HCT116 (cell line): Measurements from ENCODE around the gene SPSB1. TPM values are rescaled to one million over a fixed set of nuclear protein-coding genes. Genes with fewer than 3 reads are reported as not detected.

Source experiments
- ATAC-seq: fragments of 200-7000 bp; cut with Tn5 transposase; 2 replicates; pipeline ENCODE4 v1.9.1; 2020; ENCODE audit warnings: mild to moderate bottlenecking, moderate library complexity
- BruUV-seq: library from RNA; stranded (reverse); fragments of 400-500 nt; replicated peaks from 2 replicates; lab custom pipeline; 2021; lab: Mats Ljungman, UMichigan
- CTCF ChIA-PET: fragments of 300-600 bp; sonication (Branson Sonifier 250); formaldehyde crosslinking; loops from one replicate; lab custom pipeline; 2021; ENCODE audit warnings: antibody characterized with exemption; lab: Charles Lee
- POLR2A ChIA-PET: fragments of 300-600, 350-600 bp; sonication (Branson Sonifier 250); formaldehyde crosslinking; loops from one replicate; lab custom pipeline; 2021; ENCODE audit warnings: antibody characterized with exemption; lab: Charles Lee
- RAD21 ChIA-PET, 2 experiments: fragments of 300-600 bp; sonication (Branson Sonifier 250); formaldehyde crosslinking; loops; one replicate each; lab custom pipeline; 2023; ENCODE audit warnings: low total read pairs in 2 of 2; ENCODE audit not compliant: uncharacterized antibody in 2 of 2, unreplicated experiment in 2 of 2, low non-redundant PET in 1 of 2; lab: Charles Lee
- DNase-seq: peaks from one replicate; pipeline ENCODE4 v3.0.0-alpha.2; 2010; ENCODE audit warnings: low read depth, low spot score
- H2AFZ ChIP-seq: fragments of 200-600 bp; shearing (Covaris generic), sonication (generic); 2 replicates; pipeline ENCODE4 v1.6.1; 2017; ENCODE audit warnings: low read depth, mixed run types, mixed read lengths, antibody characterized with exemption, low read length; ENCODE audit not compliant: poor library complexity, severe bottlenecking
- H3K27ac ChIP-seq: 2 replicates; pipeline ENCODE4 v1.5.1; 2012; ENCODE audit warnings: low read depth, low read length
- H3K27me3 ChIP-seq: fragments of 200-600 bp; sonication (generic); 2 replicates; pipeline ENCODE4 v1.6.1; 2016; ENCODE audit warnings: mixed run types, low read length, mixed read lengths; ENCODE audit not compliant: insufficient read depth
- H3K36me3 ChIP-seq, 2 experiments: fragments of 200-500 bp in 1 of 2; fragments of 200-600 bp in 1 of 2; sonication (Bioruptor generic) in 1 of 2; sonication (generic) in 1 of 2; 2 replicates each; pipeline versions ENCODE4 v1.5.1 to v1.6.1; 2014 to 2016; ENCODE audit warnings: low read length in 2 of 2, inconsistent platforms in 1 of 2, mixed read lengths in 1 of 2, mixed run types in 1 of 2; ENCODE audit not compliant: insufficient read depth in 2 of 2, control insufficient read depth in 1 of 2
- H3K4me1 ChIP-seq, 2 experiments: fragments of 200-600 bp in 1 of 2; sonication (generic) in 1 of 2; 2 replicates each; pipeline versions ENCODE4 v1.5.1 to v1.6.1; 2012 to 2017; ENCODE audit warnings: low read length in 2 of 2, inconsistent platforms in 1 of 2, mild to moderate bottlenecking in 1 of 2, mixed read lengths in 1 of 2, mixed run types in 1 of 2, moderate library complexity in 1 of 2; ENCODE audit not compliant: insufficient read depth in 2 of 2, control insufficient read depth in 1 of 2
- H3K4me2 ChIP-seq: fragments of 200-600 bp; sonication (generic); 2 replicates; pipeline ENCODE4 v1.6.1; 2017; ENCODE audit warnings: mixed run types, low read length, mixed read lengths
- H3K4me3 ChIP-seq, 2 experiments: fragments of 200-600 bp in 1 of 2; sonication (generic) in 1 of 2; replicated peaks in 1 of 2; 2 replicates each; pipeline ENCODE4 v1.5.1; 2011 to 2016; ENCODE audit warnings: low read length in 2 of 2, control low read depth in 1 of 2, low read depth in 1 of 2, mild to moderate bottlenecking in 1 of 2, mixed read lengths in 1 of 2, mixed run types in 1 of 2
- H3K79me2 ChIP-seq: fragments of 200-600 bp; sonication (generic); 2 replicates; pipeline ENCODE4 v1.6.1; 2017; ENCODE audit warnings: mild to moderate bottlenecking, mixed run types, low read length, moderate library complexity, mixed read lengths; ENCODE audit not compliant: insufficient read depth
- H3K9ac ChIP-seq: fragments of 200-600 bp; sonication (generic); 2 replicates; pipeline ENCODE4 v1.6.1; 2016; ENCODE audit warnings: low read length, mixed read lengths
- H3K9me2 ChIP-seq: fragments of 200-600 bp; sonication (generic), shearing (Covaris generic); 2 replicates; pipeline ENCODE4 v1.6.1; 2017; ENCODE audit warnings: mixed run types, mild to moderate bottlenecking, moderate library complexity; ENCODE audit not compliant: insufficient read depth
- H3K9me3 ChIP-seq, 2 experiments: fragments of 200-500 bp in 1 of 2; fragments of 200-600 bp in 1 of 2; sonication (Bioruptor generic) in 1 of 2; sonication (generic) in 1 of 2; 2 replicates each; pipeline ENCODE4 v1.6.1; 2014 to 2017; ENCODE audit warnings: low read length in 2 of 2, mixed read lengths in 2 of 2, inconsistent platforms in 1 of 2, low read depth in 1 of 2, mild to moderate bottlenecking in 1 of 2, mixed run types in 1 of 2, moderate library complexity in 1 of 2; ENCODE audit not compliant: control insufficient read depth in 1 of 2, insufficient read depth in 1 of 2
- H4K20me1 ChIP-seq: fragments of 200-600 bp; sonication (generic), shearing (Covaris generic); 2 replicates; pipeline ENCODE4 v1.6.1; 2017; ENCODE audit warnings: mixed run types, mild to moderate bottlenecking, moderate library complexity; ENCODE audit not compliant: insufficient read depth
- CBX3 ChIP-seq: IDR thresholded peaks from 2 replicates; pipeline ENCODE4 v1.6.1; 2012; ENCODE audit warnings: low read depth
- CEBPB ChIP-seq: IDR thresholded peaks from 2 replicates; pipeline ENCODE4 v1.6.1; 2012; ENCODE audit warnings: low read depth
- EGR1 ChIP-seq: IDR thresholded peaks from 2 replicates; pipeline ENCODE4 v1.6.1; 2012; ENCODE audit warnings: low read depth
- ELF1 ChIP-seq: IDR thresholded peaks from 2 replicates; pipeline ENCODE4 v1.6.1; 2012; ENCODE audit warnings: low read depth, borderline replicate concordance
- EZH2phosphoT487 ChIP-seq: fragments of 200-600 bp; IDR thresholded peaks from 2 replicates; pipeline ENCODE4 v1.6.1; 2018; ENCODE audit warnings: antibody characterized with exemption, borderline replicate concordance
- FOSL1 ChIP-seq: IDR thresholded peaks from 2 replicates; pipeline ENCODE4 v1.6.1; 2012; ENCODE audit warnings: low read depth
- JUND ChIP-seq: IDR thresholded peaks from 2 replicates; pipeline ENCODE4 v1.6.1; 2012
- POLR2AphosphoS5 ChIP-seq: IDR thresholded peaks from 2 replicates; pipeline ENCODE4 v1.6.1; 2011; ENCODE audit warnings: mild to moderate bottlenecking, low read depth, low read length, moderate library complexity
- RAD21 ChIP-seq: IDR thresholded peaks from 2 replicates; pipeline ENCODE4 v1.6.1; 2012; ENCODE audit warnings: low read depth, mild to moderate bottlenecking
- SP1 ChIP-seq: IDR thresholded peaks from 2 replicates; pipeline ENCODE4 v1.6.1; 2012; ENCODE audit warnings: low read depth
- SRF ChIP-seq: IDR thresholded peaks from 2 replicates; pipeline ENCODE4 v1.6.1; 2012; ENCODE audit warnings: low read depth
- YY1 ChIP-seq: IDR thresholded peaks from 2 replicates; pipeline ENCODE4 v1.6.1; 2011; ENCODE audit warnings: low read length, low read depth, moderate library complexity, mild to moderate bottlenecking; ENCODE audit not compliant: insufficient replicate concordance; ENCODE audit errors: extremely low read depth
- ZFX ChIP-seq: fragments of 450-650 bp; IDR thresholded peaks from 2 replicates; pipeline ENCODE4 v1.6.1; 2017
- ZNF274 ChIP-seq: fragments of 200-500 bp; sonication (Bioruptor generic); IDR thresholded peaks from 2 replicates; pipeline ENCODE4 v1.6.1; 2014; ENCODE audit warnings: mild to moderate bottlenecking, low read depth, low read length, inconsistent platforms
- intact Hi-C: fragments of 100-400 bp; cut with micrococcal nuclease; formaldehyde crosslinking; loops from 2 replicates; pipeline ENCODE4 v1.10.0; 2022
- total RNA-seq: library from RNA; stranded (reverse); gene quantifications from one replicate; pipeline ENCODE4 v1.2.1, GENCODE V29; 2021; ENCODE audit not compliant: unreplicated experiment
- TF ChIP-seq, protein P1 (sequence below): IDR thresholded peaks from 2 replicates; pipeline ENCODE4 v1.6.1; 2012
- TF ChIP-seq, protein P2 (sequence below): IDR thresholded peaks from 2 replicates; pipeline ENCODE4 v1.6.1; 2012; ENCODE audit warnings: low read depth
- TF ChIP-seq, protein P3 (sequence below): IDR thresholded peaks from 2 replicates; pipeline ENCODE4 v1.6.1; 2011; ENCODE audit warnings: mild to moderate bottlenecking, low read length, moderate library complexity; ENCODE audit not compliant: insufficient replicate concordance; ENCODE audit errors: extremely low read depth
- TF ChIP-seq, protein P4 (sequence below): IDR thresholded peaks from 2 replicates; pipeline ENCODE4 v1.6.1; 2012

The SPSB1 gene
- total RNA-seq, 1 experiment from 2014 or later = 10.8 TPM

DNA sequence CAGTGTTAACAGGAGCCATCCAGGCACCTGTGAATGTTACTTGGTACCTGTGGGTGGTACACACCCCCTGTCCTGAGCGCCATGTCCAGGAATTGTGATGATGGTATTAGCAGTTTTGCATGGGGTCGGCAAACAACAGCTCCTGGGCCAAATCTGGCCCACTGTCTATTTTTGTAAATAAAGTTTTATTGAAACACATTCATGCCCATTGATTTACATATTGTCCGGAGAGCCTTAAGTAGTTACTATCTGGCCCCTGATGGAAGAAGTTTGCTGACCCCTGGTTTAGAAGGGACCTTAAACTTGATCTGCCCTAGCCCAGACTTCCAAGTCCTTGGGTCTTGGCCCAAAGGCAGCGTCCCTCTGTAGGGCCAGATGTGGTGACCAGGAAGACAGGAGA lies 58.3 kb downstream of the SPSB1 start:
- 0 out of 2 replicates have a peak overlapping the region, but pooled peaks have one; percentile 17 for H3K4me2 ChIP-seq
- CTCF ChIA-PET = no interaction called here
- no peak overlapping the region for H3K27ac ChIP-seq

More for the DNA sequence above, 58.3 kb downstream of the SPSB1 start:
- Histone ChIP-seq H3K9me2 (no peaks in the 10 kb centered on the region), H3K79me2 (no peaks in the 10 kb centered on the region), H3K9me3 (no peaks in the 10 kb centered on the region), H3K4me3 (no peak overlapping the region), H2AFZ (no peak overlapping the region)
- no TSS peak for BruUV-seq
- ATAC-seq = no peak
- POLR2A ChIA-PET = no interaction called here
- DNase-seq = no peak
- TF ChIP-seq SP1 (no peak), ELF1 (no peak), YY1 (no peak), JUND (no peak), SRF (no peak), POLR2AphosphoS5 (no peak), ZFX (no peak), RAD21 (no peak), CBX3 (no peak), ZNF274 (no peak), FOSL1 (no peak), EGR1 (no peak), EZH2phosphoT487 (no peak), CEBPB (no peak)
- TF ChIP-seq, protein P1, sequence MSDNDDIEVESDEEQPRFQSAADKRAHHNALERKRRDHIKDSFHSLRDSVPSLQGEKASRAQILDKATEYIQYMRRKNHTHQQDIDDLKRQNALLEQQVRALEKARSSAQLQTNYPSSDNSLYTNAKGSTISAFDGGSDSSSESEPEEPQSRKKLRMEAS = no peak
- TF ChIP-seq, protein P2, sequence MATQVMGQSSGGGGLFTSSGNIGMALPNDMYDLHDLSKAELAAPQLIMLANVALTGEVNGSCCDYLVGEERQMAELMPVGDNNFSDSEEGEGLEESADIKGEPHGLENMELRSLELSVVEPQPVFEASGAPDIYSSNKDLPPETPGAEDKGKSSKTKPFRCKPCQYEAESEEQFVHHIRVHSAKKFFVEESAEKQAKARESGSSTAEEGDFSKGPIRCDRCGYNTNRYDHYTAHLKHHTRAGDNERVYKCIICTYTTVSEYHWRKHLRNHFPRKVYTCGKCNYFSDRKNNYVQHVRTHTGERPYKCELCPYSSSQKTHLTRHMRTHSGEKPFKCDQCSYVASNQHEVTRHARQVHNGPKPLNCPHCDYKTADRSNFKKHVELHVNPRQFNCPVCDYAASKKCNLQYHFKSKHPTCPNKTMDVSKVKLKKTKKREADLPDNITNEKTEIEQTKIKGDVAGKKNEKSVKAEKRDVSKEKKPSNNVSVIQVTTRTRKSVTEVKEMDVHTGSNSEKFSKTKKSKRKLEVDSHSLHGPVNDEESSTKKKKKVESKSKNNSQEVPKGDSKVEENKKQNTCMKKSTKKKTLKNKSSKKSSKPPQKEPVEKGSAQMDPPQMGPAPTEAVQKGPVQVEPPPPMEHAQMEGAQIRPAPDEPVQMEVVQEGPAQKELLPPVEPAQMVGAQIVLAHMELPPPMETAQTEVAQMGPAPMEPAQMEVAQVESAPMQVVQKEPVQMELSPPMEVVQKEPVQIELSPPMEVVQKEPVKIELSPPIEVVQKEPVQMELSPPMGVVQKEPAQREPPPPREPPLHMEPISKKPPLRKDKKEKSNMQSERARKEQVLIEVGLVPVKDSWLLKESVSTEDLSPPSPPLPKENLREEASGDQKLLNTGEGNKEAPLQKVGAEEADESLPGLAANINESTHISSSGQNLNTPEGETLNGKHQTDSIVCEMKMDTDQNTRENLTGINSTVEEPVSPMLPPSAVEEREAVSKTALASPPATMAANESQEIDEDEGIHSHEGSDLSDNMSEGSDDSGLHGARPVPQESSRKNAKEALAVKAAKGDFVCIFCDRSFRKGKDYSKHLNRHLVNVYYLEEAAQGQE = no peak
- TF ChIP-seq, protein P3, sequence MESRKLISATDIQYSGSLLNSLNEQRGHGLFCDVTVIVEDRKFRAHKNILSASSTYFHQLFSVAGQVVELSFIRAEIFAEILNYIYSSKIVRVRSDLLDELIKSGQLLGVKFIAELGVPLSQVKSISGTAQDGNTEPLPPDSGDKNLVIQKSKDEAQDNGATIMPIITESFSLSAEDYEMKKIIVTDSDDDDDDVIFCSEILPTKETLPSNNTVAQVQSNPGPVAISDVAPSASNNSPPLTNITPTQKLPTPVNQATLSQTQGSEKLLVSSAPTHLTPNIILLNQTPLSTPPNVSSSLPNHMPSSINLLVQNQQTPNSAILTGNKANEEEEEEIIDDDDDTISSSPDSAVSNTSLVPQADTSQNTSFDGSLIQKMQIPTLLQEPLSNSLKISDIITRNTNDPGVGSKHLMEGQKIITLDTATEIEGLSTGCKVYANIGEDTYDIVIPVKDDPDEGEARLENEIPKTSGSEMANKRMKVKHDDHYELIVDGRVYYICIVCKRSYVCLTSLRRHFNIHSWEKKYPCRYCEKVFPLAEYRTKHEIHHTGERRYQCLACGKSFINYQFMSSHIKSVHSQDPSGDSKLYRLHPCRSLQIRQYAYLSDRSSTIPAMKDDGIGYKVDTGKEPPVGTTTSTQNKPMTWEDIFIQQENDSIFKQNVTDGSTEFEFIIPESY = no peak
- TF ChIP-seq, protein P4, sequence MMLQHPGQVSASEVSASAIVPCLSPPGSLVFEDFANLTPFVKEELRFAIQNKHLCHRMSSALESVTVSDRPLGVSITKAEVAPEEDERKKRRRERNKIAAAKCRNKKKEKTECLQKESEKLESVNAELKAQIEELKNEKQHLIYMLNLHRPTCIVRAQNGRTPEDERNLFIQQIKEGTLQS = no peak
- TF ChIP-seq, all 23 proteins: peak for 0
- Histone ChIP-seq H3K9ac (no peak overlapping the region), H4K20me1 (no peaks in the 10 kb centered on the region), H3K4me1 (peaks cover 2 to 35% of the 10 kb centered on the region in 2 experiments; a peak in 2 of 4 replicates), H3K27me3 (no peaks in the 10 kb centered on the region), H3K36me3 (peaks cover 0 to 4% of the 10 kb centered on the region in 2 experiments; a peak in 1 of 4 replicates)
- RAD21 ChIA-PET = no interaction called here
- intact Hi-C loops = no loop called here
